HT1080 (cell line): ENCODE measurements around the gene CYRIA. TPM values are rescaled to one million over a fixed set of nuclear protein-coding genes. Genes with fewer than 3 reads are reported as not detected.

Experiments
- DNase-seq: peaks from one replicate; pipeline ENCODE4 v3.0.0-alpha.2; 2015; ENCODE audit warnings: low read depth
- total RNA-seq: library from RNA; depleted of rRNA; stranded (reverse); fragments of >200 nt; shearing (Covaris generic); gene quantifications from 2 replicates; pipeline ENCODE4 v1.2.3, GENCODE V29; 2014

The CYRIA gene
- total RNA-seq, 1 experiment from 2014 or later: 11.1 TPM

DNA sequence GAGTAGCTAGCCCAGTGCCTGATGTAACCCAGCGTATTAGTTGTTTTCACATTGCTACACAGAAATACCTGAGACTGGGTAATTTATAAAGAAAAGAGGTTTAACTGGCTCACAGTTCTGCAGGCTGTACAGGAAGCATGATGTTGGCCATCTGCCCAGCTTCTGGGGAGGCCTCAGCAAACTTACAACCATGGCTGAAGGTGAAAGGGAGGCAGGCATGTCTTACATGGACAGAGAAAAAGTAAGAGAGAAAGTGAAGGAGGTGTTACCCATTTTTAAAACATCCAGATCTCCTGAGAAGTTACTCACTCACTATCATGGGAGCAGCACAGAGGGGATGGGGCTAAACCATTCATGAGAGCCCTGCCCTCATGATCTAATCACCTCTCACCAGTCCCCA is 6.1 kb upstream of the CYRIA start:
- peak; percentile 51 for DNase-seq

DNA sequence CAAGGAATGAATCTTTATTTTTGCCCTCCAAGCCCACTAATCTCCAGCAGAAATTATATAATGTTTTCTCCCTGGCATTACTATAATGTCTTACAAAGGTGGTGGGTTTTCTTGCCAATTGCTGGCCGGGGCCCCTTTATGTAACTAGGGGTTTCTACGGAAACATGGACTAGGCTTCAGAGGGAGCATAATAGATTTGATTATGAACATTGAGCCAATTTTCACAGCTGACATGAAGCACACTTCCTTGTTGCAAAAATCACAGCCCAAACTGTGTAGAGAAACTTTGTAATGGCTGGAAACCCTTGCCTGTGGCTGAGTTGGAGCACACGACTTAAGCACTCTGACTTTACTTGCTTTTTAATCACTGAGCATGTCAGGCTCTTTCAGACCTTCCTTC is 3.8 kb upstream of the CYRIA start:
- no peak for DNase-seq

DNA sequence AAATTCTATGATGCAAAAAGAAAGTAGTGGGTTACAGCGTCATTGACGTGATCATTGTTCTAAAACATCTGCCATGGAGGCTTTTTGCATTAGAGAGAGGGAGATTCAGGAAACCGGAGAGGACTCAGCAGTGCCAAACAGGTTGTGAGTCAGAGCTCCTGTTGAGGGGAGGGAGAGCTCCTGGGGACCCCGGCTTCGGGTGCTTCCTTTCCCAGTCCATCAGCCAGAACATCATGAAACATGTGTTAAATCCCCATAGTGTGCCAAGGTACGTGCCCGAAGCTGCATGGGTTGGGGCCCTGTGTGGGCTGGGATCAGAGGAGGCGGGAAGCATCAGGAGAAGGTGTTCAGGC is 791 bp upstream of the CYRIA start:
- peak; percentile 81 for DNase-seq

DNA sequence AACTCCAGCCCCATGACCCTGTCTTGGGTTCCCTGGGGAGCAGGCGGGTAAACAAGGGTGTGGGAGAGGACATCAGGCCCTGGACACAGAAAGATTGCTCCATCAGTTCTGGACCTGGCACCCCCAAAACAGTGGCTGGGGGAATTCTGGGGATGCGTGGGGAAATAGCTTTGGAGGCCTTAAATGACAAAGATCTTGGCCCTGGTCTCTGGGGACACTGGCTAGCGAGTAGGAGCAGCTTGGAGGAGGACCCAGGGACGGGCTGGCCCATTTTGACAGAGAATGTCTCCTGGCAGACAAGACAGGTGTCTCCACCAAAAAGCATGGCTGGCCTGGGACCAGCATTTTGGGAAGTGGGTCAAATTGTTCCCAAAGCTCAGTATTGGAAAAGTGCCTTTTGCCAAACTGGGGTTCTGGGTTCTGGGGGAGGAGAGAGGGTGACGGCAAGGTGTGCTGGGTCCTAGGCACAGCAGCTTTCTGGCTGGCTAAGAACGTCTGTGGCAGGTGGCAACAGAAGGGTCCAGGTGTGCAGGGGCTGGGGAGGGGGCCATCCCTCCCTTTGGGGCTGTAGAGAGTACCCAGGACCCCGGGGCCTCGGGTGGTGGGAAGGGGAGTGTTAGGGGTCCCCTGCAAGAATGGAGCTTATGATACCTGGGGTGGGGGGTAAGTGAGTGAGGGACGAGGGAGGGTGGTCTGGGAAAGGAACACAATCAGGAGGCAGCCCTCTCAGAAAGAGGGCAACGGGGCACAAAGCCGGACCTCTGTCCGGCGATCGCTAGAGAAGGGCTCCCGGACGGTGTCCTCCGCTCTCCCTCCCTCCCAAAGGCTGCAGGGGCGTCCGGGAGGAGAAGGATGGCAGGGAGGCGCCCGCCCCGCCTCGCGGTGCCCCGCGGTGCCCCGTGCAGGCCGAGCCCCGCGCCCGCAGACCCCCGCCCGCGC is 556 bp downstream of the CYRIA start:
- no peak for DNase-seq

DNA sequence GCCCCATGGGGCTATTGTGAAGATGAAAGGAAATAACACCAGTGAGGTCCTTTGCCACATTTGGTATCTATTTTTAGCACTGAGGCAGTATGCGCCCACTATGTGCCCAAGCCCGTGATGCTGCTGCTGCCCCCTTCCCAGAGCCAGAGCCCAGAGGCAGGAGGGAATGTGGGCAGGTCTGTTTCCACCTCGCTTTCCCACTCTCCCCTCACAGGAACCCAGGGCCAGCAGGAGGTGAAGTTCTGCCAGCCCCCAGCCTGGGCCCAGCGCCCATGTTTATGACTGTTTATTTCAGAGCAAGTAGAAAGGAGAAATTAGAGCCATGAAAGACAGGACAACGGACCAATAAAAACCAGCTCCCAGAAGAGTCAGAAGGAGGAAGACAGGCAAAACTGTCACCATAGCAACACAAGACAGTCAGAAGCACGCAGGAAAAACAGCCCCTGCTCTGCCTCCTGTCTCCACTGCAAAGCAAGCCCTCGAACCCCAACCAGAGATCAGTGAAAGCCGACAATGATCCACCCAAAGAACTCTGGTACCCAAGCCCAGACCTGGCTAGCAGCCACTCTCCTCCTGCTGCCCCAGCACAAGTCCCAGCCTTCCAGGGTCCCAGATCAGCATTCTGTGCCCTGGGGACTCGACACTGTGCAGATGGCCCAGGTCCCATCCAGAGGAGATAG is 1.4 kb downstream of the CYRIA start:
- DNase-seq: peak; percentile 54

DNA sequence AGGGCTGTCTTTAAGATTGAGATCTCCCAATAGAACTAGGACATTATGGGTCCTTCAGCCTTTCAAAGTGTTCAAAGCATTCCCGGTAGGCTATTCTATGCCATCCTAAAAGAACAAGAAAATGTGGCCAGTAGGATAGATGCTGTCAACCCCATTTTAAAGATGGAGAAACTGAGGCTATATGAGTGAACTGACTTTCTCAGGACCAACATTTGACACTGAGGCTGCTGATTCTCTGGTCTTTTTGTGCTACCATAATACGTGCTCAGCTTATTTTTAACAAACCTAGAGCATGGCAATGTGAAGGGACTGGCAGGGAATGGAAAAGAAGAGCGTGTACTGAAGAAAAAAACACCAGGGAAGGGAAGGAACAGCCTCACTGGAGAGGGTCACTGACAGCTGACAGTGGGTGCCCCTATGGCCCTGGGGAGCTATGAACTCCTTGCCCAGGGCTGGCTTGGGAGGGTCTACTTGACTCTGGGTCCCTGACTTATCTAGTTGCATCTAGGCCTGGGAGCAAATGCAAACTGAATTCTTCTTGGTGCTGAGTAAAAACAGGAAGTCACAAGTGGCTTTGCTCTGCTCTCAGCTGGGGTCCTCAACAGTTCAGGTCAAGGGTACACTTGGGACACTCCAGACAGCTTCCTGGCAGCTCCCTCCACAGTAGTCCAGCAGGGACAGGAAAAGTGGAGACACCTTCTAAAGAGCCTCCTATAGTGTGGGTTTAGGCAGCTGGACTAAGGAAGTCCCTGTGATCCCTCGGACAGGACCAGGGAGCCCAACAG is 2.3 kb downstream of the CYRIA start:
- no peak for DNase-seq

DNA sequence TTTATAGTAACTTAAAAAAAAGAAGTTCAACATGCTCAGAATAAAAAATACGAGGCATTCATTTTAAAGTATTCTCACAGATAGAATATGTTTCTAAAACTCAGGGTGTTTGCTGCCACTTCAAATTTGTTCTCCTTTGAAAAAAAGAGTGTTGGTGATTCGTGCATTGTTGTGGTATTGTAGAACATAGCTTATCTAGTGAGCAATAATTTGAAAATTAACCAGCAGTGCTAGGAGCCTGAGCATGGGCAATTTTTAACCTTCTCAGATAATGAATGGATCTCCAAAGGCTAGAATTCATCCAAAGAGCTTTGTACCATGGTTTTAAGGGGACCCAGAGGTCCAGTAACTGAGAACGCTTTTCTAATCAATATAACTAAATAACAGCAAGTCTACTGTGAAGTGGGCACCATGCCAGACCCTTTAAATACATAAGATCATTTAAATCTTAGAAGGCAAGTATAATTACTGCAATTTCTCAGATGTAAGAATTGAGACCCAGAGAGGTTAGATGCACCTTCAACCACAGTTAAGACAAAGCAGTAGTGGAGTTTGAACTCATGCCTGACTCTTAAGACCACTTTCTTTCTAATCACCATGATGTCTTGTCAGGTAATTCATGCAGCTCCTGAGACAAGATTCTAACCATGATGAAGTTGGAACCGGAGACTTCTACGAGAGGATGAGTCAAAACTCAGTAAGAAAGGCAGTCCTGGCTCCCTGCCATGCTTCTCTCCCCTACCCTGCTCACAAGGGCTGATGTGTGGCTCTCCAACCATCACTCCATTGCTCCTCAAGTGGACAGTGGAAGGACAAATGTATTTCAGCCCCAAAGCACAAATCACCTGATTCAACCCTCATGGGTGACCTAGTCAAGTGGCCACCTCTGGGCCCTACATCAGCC is 3.4 kb downstream of the CYRIA start:
- peak; percentile 89 for DNase-seq

DNA sequence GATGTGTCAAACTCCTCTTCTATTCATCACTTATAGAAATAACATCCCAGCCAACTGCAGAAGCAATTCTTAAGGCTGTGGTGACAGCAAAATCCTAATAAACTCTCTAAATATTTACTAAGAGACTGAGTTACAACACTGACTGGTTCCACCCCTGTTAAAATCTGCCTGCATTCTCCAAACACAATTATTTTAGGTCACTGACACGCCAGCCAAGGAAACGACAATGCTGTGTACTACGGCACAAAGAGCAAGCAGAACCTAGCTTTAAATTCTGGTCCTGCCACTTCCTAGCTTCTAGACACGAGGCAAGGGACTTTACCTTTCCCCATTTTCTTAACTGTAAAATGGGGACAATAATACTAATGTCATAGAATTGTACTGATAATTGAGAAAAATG is 4.1 kb downstream of the CYRIA start:
- DNase-seq: no peak

DNA sequence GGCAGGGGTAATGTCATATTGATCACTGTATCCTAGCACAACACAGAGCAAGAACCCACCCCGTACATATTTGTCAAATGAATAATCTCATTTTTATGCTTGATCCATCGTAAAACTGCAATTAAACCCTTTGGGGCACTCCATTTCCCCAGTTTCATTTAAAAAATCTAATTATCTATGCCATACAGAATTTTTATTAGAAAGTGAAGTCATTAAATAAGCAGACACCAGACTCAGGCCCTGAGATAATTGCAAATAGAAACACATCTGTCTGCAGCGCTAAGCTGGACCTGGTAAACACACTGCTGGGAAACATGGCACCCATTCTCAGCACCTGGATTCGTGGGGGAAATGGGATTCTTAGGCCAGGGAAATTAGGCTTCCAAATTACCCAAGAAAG is 5.1 kb downstream of the CYRIA start:
- DNase-seq: no peak

DNA sequence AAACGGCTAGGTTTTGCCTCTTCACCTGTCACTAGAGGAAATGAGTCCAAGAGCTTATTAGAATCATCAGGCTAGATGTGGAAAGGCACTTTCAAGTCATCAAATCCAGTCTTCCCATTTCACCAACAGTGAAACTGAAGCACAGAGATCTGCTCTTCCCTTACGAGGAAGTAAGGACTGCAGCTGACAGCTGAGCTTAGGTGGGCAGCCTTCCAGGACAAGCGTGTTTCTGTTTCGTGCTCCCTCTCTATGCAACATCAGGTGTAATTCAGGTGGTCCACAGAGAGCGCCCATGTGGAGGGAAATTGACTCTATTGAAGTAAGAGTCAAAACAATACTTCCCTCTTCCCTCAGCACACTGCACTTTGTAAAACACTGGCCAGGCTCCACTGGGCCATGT is 5.5 kb downstream of the CYRIA start:
- no peak for DNase-seq

DNA sequence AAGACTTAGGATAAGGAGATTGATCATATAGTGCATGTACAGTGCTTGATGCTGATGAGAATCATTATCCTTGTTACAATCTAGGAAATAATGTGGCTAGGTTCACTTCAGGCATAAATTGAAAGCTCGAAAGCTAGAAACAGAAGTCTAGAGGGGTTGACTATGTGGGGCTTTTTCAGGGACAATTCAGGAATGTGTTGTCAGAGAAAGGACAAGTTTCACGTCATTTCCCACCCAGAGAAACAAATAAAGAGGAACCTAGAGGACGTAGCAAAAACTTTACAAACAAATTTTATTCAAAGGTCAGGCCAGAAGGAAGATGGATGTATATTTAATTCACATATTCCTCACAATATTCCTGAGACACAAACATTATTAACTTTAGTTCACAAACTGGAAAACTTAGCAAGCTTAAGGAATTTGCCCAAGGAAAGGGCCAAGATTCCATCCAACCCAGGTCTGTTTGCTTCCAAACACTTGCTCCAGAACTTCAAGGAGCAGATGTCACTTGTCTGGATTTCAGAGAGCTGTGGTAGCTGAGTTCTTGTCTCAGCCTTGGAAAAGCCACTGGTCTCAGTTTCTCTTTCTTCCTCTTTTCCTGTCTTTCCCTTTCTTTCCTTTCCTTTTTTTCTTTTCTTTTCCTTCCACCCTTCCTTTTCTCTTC is 7.4 kb downstream of the CYRIA start:
- DNase-seq: no peak

DNA sequence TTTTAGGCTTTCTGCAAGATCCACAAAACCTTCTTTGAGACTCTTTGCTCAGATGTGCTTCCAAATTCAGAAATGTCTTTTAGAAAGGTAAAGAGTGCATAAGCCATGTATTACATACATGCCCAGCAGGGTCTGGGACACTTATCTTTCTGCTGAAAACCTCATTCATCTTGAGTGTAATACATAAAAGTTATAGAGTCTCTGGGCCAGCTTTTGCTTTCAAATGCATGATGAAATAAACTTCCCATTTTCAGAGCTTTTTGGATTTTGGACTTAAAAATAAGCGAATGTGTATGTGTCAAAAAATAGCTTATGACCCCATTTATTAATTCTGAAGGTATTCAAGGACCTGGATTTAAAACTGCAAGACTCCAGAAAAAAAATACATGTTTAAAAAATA is 8.0 kb downstream of the CYRIA start:
- no peak for DNase-seq

DNA sequence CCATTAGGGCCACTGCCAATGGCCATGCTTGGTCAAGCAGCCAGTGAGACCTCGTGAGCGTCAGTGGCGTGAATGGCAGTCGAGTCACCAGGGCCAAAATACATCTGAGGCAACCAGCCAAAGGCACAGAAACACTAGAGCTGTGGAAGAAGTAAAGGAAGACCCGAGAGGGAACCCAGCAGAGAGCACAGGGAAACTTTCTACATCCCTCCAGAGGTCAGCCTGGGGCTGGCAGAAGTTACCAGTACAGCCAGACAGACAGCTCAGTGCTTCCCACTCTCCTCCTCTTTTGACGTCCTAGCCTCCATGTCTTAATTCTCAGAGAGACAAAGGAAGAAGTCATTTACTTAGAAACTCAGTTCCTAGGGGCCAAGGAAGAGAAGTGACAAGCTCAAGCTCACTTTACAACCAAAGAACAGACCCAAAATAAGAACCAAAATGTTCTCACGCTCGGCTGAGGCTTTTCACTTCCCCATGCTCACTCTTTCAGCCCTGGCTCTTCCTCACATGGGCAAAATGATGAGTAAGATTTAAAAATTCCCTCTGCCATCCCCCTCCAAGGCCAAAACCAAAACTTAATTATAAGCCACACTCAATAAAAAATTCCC is 8.7 kb downstream of the CYRIA start:
- DNase-seq: no peak

DNA sequence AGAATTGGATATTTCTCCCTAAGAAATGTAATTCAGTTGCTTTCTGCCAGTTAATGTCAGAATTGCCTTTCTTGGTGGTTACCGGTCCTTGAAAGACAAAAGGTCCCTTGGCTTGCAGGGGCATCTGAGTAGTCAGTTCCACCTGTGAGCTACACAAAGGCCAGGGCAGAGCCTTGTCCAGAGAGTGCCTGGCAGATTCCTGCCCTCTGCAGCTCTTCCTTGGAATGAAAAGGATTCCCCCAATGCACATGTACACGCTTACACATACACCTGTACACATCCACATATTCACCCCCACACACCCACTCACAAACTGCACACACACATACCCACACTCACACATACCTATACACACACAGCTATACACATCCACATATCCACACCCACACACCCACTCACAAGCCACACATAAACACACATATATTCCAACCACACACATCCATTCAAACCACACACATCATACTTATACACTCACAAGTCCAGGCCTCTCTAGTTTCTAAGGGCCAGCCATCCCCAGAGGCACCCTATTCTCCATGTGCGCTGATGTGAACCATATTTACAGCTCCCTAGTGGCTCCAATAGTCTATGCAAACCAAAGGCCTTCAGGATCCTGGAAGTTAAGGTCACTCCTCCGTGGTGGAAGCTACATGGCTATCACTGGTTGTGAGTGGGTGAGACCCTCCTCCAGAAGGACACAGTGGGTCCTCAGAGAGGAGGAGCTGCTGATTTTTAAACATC is 9.6 kb downstream of the CYRIA start:
- no peak for DNase-seq

DNA sequence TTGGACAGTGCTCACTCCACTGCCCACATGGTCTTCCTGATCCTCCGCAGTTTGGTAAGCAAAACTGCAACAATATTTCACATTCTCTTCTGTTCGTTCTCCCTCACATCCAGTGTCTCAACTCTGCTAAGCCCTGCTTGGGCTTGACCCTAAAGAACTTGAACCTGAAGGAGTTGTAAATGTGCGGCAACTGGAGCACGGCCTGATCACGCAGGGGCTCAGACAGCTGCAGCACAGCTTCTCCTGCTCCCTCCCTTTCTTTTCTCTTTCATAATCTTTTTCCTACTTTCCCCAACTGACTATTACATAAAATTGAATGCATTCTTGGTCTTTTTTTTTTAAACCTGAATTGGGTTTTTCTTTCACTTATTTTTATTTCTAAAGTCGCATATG is 10.2 kb downstream of the CYRIA start:
- DNase-seq: no peak

DNA sequence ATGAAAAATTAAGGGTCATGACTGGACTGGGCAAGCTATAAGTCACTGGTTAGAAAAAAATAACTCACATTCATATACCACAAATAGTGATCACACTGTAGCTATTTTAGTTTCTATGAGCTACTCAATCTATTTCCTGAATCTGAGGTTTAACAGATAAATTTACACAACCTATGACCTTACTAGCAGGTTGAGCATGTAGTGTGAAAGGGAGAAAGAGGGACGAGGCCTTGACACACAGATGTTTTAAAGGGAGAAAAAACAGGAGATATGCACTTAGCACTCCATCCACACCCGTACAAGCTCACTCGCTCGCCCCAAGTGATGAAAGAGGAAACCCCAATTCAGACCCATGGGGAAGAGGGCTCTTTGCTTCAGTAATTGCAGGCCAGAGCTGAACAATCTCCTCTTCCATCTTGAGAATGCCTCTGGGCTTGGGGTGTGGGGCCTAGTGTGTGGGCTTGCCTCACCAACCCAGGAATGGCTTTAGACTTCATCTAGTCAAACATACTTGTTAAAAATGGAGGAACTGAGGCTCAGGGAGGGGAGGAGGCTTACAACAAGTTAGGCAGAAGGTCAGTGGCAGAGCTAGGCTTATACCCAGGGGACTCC is 10.7 kb downstream of the CYRIA start:
- DNase-seq: no peak

DNA sequence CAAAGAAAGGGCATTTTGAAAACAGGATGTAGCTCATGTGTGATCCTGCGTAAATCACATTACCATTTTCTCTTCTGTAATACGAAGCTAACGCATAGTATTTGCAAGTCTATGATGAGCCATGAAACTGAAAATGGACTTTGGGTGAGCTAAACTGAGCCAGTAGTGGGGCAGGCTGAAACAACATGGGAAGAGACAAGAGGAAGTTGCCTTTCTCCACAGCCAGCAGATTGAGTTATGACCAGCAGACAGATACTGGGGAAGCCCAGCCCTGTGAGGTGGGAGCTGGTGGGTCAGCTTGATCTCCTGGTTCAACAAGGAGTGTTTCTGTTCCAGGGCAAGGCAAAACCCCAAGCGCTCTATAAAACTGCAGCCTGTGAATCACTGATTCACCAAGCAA is 11.8 kb downstream of the CYRIA start:
- no peak for DNase-seq

DNA sequence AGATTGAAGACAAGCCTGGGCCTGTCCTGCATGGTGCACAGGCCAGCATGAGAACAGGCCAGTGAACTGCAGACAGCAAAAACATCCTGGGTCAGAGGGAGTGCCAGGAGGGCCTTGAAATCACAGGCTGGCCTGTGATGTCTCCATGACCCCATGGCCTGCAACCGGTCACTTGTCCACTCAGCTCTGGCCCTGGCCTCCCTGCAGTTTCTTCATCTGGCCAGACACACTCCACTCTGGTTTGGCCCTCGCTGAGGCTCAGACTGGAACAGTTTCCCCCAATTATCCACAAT is 12.6 kb downstream of the CYRIA start:
- no peak for DNase-seq
